Adipose tissue (tissue), 3 donors: ENCODE data around the gene SIX3. TPM values are rescaled to one million over a fixed set of nuclear protein-coding genes. Genes with fewer than 3 reads are reported as not detected.

Experiments used
- H3K27ac ChIP-seq: one replicate; pipeline ENCODE4 v1.5.1; 2013; ENCODE audit warnings: low read depth, low read length
- WGBS, 3 donors: extraction: QIAGEN DNeasy Blood & Tissue Kit; methylation state at CpG; one replicate each; pipeline ENCODE4 v1.1.7; 2013; 5-methylcytosine and 5-hydroxymethylcytosine counted together
- polyA plus RNA-seq, 3 donors: library from polyadenylated mRNA; stranded (reverse); fragments of 200-250 nt; gene quantifications; one replicate each; pipeline ENCODE4 v1.2.3, GENCODE V29; 2013
- donor health status: healthy with polysubstance abuse.
- donor health status: Bipolar disorder and iron deficiency.
- donor health status: healthy.

Gene SIX3
- under 1 TPM in 1 of 3 donors, not detected in 2; 0.11 TPM for polyA plus RNA-seq

DNA sequence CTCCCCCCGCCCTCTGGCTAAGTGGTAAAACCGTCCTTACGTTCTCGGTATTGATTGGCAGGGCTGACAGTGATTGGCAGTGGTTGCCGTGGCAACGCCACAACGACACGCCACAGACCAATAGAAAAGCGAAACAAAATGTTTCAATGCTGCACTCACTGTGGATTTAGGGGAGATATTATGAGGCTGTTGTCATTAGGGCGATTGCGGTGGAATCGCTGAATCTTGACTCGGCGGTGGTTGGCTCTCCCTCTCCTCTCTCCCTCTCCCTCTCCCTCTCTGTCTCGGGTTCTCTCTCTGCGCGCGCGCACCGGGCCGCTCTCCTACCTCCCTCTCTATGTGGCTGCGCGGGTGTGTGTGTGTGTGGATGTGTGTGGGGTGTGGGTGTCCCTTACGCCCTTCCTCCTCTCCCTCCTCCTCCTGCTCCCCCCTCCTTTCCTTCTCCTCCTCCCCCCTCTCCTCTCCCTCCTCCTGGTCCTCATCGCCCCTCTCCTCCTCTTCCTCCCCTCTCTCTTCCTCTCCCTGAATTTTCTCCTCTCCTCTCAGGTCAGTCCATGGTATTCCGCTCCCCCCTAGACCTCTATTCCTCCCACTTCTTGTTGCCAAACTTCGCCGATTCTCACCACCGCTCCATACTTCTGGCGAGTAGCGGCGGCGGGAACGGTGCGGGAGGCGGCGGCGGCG is at the start of gene SIX3:
TSS of gene SIX3 (plus strand) at position 152 of the 684 bp plus-strand sequence. CDS start at position 555, 403 bp downstream.
- 1% methylated on average over 38 to 39 of the region's 39 CpGs for WGBS, 3 donors
- no peak within 1 kb of the TSS for H3K27ac ChIP-seq

DNA sequence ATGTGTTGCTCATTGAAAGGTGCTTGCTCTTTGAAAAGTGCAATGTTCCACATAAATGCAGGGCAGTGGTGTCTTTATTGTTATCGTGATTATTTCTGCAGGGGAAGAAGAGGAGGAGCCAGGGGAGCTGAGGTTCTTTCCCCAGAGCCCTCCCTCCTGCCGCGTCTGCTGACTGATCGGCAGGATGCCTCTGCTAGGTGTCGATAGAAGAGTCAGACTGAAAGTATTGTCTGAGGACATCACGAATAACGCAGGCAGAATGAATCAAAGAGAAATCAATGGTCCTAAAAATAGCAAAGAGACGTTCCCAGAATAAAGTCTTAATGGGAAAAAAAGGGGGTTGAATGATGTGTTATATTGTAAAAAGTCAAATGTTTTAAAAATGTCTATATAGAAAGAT is 47.4 kb upstream of the SIX3 start:
- 27 to 59% (median 46%) methylated on average over 8 of the region's 8 CpGs for WGBS, 3 donors
- no peak overlapping the region for H3K27ac ChIP-seq

DNA sequence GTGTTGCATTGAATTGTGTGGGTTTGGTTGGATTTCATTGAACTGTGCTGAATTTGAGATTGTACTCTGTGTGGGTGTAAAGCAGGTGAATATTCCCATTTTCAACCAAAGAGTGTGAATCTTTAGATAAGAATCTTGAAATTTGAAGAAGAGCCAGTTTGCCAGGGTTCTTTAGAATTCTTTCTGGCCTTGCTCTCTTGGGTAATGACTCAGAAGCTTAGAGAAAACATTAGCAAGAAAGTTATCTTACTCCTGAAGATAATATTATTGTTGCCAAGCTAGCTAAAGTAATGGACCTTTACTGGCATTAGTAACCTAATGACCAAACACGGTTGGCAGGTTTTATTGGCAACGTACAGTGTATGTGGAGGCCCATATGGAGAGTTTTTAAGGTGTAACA is 46.4 kb upstream of the SIX3 start:
- no peak overlapping the region for H3K27ac ChIP-seq
- WGBS, 3 donors: 55 to 65% (median 62%) methylated on average over 2 of the region's 2 CpGs

DNA sequence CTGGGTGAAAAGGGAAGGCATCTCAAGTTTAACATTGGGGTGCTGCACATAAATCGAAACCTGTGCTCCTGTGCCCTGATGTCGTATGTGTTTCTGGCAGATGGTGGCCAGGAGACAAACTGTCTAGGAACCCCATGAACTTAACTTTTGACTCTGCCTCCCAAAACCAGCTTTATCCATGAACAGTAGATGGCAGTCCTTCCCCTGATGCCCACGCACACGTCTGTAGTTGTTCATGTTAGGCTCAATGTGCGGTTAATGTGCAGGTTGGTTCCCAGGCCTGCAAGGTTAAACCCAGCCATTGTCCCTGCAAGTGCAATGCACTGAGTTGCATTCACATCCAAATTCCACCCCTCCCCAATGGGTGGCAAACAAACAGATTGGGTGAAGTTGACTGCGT is 44.1 kb upstream of the SIX3 start:
- H3K27ac ChIP-seq: no peak overlapping the region
- 73 to 86% (median 84%) methylated on average over 6 of the region's 6 CpGs for WGBS, 3 donors

DNA sequence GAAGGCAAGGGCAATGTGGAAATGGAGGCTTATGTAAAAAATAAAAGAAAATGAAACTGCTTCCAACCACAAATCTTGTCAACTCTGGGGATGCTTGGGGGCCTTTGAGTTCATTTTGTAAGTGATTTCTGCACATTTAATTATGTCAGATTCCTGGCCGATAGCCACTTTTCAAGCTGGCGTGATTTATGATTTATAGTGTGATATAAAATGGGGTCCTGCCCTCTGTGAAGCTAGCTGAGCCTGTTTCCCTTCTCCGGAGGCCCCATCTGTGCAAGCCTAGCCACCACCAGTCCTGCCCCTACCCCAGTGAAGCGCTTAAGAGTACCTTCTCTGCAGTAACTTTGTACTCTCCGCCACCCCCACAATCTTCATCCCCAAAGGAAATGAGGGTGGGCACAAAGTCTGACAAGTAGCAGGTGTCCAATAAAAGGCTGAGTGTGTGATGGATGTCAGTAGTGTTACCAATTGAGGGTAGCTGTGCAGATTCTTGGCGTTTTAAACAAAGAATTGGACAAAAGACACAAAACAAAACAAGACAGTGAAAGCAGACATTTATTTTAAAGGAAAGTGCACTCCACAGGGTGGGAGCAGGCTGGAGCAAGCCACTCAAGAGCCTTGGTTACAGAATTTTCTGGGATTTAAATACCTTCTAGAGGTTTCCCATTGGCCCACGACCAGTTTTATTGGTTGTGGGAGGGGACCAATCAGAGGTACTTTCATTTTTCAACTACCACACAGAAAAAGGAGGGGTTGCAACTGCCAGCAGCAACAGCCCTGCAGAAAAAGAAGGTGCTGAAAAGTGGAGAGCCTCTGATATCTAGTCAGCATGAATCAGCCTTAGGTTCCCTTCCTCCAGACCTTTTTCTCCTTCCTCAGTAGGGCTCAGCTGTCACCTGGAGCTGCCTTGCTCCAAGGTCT is 39.0 kb upstream of the SIX3 start:
- H3K27ac ChIP-seq: no peak overlapping the region
- WGBS, 3 donors: 55 to 68% (median 67%) methylated on average over 7 of the region's 7 CpGs

DNA sequence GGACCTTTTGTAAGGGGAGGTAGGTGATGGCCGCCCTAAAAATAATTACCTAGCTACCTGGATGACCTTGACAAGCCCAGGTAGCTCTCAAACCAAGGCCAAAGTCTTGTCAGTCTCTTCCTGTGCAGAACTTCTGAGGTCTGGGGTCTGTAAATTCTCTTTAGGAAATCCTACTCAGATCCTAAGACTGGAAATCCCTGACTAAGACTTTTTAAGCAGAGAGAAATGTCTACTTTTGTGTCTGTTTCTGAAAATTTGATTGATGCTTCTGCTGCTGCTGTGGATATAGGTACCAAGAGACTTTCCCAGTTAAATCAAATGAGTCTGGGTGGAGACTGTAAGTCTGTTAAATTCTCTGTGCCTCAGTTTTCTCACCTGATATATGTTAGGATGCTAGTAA is 36.9 kb upstream of the SIX3 start:
- 83 to 84% (median 83%) methylated on average over 1 of the region's 1 CpG for WGBS, 3 donors
- no peak overlapping the region for H3K27ac ChIP-seq

DNA sequence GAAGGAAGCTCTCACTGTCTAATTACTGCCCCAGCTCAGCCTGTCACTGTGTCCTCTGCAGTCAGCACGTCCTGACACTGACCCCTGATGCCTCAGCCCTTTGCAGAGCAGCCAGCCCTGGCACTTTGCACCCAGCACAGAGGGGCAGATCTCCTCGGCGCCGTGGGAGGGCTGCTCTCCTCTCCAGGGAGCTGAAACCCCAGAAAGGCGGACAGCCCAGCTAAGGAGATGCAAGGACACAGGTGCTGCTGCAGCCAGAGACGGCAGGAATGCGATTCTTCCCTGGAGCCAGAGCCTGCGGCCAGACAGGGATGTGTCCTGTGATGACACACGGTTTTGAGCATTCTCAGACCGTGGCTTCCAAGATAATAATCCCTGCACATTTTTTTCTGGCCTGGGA is 34.5 kb upstream of the SIX3 start:
- 34 to 53% (median 50%) methylated on average over 10 of the region's 10 CpGs for WGBS, 3 donors

DNA sequence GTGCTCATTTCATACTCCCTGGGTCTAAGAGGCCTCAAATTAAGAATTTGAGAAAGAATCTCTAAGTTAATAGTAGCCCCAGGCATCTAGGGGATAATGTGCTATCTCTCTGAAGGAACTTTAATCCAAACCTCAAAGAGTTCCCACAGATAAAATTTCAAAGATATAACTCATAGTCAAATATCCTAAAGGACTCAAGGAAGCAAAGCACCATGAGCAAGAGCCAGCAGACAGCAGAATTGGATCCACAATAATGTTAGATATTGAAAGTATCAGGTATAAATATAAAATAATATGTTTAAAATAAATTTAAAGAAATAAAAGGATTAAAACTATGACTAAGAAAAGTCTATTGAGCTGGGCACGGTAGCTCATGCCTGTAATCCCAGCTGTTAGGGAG is 31.7 kb upstream of the SIX3 start:
- no peak overlapping the region for H3K27ac ChIP-seq
- 84 to 91% (median 89%) methylated on average over 1 of the region's 1 CpG for WGBS, 3 donors

More for the DNA sequence above, 34.5 kb upstream of the SIX3 start:
- no peak overlapping the region for H3K27ac ChIP-seq

DNA sequence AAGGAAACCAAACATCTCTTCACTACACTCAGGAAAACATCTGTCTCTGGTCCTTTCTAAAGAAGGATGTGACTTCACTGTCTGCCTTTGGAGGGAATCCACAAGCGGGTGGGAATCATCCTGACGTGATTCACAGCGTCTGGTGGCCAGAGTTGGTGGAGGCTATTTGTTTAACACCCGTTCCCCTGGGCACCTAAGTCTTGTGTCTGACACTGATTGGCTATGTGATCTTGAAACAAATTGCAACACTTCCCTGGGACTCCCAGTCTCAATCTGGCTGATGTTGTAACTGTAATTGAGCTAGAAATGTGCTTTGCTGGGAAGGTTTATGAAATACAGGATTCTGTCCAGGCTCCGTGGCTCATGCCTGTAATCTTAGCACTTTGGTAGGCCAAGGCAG is 28.8 kb upstream of the SIX3 start:
- 22 to 44% (median 39%) methylated on average over 5 of the region's 5 CpGs for WGBS, 3 donors
- H3K27ac ChIP-seq: no peak overlapping the region

DNA sequence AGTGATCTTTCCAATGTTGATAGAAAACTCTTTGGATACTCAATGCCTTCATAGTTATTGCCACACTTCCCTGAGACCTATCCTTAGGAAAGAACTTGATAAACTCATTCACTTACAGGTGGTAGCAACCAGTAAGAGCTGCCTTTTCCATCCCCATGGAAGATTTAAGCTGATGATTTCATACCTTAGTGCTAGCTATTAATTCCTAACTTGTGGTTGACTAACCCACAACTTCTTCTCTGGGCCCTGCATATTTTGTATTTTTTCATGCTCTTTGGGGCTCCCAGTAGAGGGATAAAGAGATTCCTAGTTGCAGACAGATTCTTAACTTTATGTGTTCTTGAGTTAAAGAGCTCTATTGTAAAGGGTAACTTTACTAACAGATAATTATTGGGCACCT is 25.2 kb upstream of the SIX3 start:
- H3K27ac ChIP-seq: no peak overlapping the region

DNA sequence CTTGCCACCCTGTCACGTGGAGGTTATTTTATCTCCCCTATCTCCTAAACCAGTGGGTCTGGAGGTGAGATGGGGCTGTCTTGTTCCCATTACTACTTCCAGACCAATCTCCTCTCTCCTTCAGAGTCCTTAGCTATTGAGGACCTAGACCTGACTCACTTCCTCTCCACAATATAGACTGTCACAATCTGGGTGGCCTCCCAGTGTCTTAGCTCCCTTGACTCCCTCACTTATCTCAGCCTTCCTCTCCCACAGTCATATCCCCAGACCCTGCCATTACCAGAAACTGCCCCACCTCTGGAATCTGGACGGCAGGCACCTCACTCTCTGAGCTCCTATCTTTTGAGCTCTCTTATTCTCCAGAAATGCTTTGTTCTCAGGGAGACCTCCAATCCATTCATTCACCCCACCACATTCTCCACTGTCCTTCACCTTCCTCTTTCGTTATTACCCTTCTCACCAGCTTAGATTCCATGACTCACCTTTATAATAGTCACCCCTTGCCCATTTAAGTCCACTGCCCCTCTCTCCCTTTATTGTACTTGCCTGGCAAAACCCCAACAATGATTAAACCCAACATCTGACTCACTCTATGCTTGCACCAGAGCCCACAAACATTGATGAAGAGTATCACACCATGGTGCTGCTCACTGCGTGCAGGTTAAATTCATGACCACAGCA is 23.3 kb upstream of the SIX3 start:
- no peak overlapping the region for H3K27ac ChIP-seq
- 62 to 77% (median 73%) methylated on average over 4 of the region's 4 CpGs for WGBS, 3 donors

DNA sequence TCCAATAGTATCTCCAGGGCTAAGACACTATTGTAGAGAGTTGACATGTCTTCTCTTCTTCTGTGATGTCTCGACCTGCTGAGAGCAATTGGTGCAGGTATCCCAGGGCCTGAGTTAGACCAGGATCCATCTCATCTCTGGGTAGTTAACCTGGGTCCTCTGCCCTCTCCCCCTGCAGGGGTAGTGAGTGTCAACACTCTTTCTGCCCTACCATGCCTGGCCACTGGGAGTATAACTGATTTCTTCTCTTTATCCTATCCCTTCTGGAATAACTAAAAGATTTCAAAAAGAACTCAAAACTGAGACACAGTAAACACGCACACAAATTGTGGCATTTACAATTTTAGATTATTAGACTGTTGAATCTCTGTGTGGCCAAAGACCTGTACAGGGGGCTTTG is 20.8 kb upstream of the SIX3 start:
- WGBS, 3 donors: 56 to 80% (median 79%) methylated on average over 2 of the region's 2 CpGs
- H3K27ac ChIP-seq: no peak overlapping the region

DNA sequence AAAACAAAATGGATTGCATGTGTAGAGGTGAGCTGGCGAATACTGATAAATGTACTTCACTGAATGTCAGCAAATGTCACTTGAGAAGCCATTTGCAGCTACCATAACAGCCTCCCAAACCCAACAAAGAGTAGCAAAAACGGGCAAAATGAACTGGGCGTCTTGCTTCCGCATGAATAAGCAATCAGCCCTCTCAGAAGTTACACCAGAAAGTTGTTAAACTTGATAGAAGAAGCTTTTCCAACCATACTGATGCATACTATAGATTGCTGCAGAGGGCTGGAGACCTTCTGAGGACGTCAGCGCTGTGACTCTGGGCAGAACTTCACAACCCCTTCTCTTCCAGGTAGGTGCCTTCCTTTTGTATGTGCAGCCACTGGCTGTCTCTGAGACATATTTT is 18.7 kb upstream of the SIX3 start:
- 82 to 85% (median 84%) methylated on average over 6 of the region's 6 CpGs for WGBS, 3 donors

DNA sequence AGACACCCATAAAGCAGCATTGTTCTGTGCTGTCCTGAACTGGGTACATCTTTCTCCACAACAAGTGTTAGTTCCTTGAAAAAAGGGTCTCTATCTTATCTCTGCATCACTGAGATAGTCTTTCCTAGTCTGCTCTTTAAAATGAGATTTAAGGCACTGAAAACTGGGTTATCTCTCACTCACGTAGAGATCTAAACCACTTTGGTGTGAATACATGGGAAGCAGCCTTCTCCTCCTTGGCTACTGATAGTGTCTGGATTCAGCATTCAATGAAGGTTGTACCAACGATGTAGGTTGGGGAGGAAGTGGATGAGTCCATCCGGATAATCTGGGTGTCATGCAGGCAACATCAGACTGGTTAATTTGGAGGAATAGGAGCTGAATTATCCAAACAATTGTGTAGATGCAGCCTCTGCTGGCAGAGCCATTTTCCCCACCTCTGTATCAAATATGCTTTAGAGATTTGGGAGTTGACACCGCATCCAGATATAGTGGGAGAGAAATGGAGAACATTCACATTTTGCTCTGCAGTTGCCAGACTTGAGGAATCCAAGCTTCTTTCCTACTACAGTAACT is 15.9 kb upstream of the SIX3 start:
- no peak overlapping the region for H3K27ac ChIP-seq
- 20 to 25% (median 23%) methylated on average over 4 of the region's 4 CpGs for WGBS, 3 donors

More for the DNA sequence above, 18.7 kb upstream of the SIX3 start:
- no peak overlapping the region for H3K27ac ChIP-seq

DNA sequence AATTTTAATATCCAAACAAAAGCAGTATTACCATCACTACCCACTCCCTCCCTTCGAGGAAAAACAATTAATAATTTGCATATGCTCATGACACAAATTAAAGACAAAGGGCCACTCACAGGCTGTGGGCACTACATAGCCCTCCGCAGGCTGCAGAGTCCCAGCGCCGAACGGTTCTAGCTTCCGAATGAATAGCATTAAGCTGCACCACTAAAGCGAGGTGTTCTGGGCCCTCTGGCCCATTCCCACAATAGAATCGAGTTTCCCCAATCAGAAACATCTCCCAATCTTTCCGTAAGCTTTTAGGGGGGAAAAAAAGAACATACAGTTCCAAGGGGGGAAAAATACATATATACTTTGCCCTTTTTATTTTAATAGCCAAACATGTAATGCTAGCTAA is 14.5 kb upstream of the SIX3 start:
- 23 to 24% (median 24%) methylated on average over 9 of the region's 9 CpGs for whole genome bisulfite sequencing, 3 donors
- H3K27ac ChIP-seq: no peak overlapping the region

DNA sequence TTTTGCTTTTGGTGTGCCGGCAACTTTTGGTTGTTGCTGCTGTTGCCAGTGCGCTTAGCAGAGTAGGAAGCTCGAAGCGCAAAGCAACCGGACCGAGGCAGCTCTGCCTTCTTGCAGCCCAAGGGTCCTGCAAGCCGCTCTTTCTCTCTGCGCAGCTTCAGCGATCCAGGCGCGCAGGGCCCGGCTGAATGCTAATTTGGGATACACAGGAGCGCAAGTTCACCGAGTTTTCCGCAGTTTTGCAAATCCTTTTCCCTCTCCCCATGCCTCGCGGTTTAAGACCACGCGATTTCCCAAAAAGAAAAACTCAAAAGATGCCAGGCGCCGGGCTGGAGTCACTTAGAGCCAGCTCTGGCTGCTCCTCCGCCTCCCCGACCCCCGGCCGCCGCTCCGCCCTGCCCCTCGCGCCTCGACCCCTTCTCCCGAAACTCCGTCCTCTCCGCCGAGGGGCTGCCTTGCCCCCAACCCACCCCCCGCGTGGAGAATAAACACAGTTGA is 13.5 kb upstream of the SIX3 start:
- WGBS, 3 donors: 7 to 10% (median 8%) methylated on average over 36 of the region's 36 CpGs
- H3K27ac ChIP-seq: no peak overlapping the region

DNA sequence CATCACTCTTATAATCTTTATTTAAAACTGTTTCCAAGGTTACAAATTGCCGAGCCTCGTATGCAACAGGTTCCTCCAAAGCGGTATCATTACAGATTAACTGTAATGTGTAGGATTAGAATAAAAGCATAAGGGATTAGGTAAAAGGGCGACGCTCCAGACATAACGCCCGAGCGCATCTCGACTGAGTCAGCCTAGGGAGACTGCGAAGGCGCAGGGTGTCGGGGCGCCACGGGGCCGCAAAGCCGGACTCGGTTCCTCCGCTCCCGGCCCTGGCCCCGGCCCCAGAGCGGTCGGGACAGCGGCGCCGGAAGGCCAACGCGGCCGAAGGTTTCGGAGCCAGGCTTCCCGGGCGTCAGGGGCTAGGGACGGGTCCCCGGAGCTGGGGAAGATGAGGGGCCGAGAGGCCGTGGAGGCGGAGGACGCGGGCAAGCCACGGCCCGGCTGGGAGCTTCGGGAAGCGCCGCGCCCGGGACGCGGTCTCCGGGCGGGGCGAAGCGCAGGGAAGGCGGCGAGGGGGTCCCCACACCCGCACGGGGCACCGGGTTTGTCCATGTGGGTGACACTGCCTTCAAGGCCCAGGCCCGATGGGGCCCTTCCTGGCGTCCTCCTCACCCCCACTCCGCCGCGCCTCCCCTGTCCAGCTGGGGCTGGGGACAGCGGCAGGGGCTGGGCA is 12.9 kb upstream of the SIX3 start:
- WGBS, 3 donors: 3 to 5% (median 4%) methylated on average over 53 to 62 of the region's 62 CpGs
- no peak overlapping the region for H3K27ac ChIP-seq

DNA sequence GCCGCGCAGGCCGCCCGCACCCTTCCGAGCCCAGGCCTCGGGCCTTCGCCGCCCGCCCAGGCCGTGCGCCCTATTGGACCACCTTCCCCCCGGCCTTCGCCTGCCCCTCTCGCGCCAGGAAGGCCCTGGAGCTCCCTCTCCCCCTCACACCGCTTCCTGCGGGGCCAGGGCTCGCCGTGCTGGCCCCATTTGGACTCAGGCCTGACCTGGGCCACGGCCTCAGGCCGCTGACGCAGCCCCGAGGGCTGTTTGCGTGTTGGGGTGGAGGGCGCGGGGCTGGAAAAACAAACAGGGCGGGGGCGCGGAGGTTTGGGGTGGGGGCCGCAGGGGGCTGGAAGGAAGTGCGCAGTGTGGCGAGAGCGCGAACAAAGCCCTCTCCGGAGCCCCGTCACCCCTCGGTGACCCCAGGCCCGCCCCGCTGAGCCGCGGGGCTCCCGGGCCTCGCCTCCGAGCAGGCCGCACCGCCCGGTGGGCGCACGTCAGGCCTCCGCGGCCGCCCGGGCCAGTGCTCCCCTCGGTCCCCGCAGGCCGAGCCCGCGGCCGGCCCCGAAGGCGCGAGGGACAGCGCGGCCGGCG is 12.3 kb upstream of the SIX3 start:
- no peak overlapping the region for H3K27ac ChIP-seq
- 4 to 5% (median 4%) methylated on average over 42 to 66 of the region's 66 CpGs for WGBS, 3 donors
